ENCODE results near the gene DDX52. TPM values are rescaled to one million over a fixed set of nuclear protein-coding genes. Genes with fewer than 3 reads are reported as not detected.

The DDX52 gene
- total and polyA plus RNA-seq, 2 of the 13 experiments (the other 11 are each of a cell fraction or from before 2014, with no cell fraction given) = 8.9 to 36.1 TPM

GRCh38 chr17:37576281-37576680 lies 67.0 kb downstream of the DDX52 start (continued):
- TF ChIP-seq HNF1A (IDR thresholded peaks at IDR 0.05; ENCODE audit: low read depth) (no peak), HNF1A (CRISPR knock-in tag; IDR thresholded peaks at IDR 0.05; ENCODE audit: borderline replicate concordance) (no peak), NFRKB (IDR thresholded peaks at IDR 0.05) (no peak)

GRCh38 chr17:37574427-37574826 lies 68.8 kb downstream of the DDX52 start:
- intact Hi-C loops (cut with micrococcal nuclease; ENCODE audit: unreplicated experiment) = loop anchor here (5.0 kb wide), 1 partner anchor 202 kb away; no protein-coding TSS in a partner anchor
- in situ Hi-C loops (cut with HindIII; ENCODE audit: extremely low pct_ligation_motif_present, low pct_unique_long_range_greater_than_20kb) = no loop called here
- ChIA-PET POLR2A (no interaction called here), CTCF (ENCODE audit: low intra/inter-chr PET ratio, low total read pairs) (no interaction called here)
- Histone ChIP-seq H2AFZ (ENCODE audit: low read length) (no peak overlapping the region), H3K4me1 (ENCODE audit: insufficient read depth, low read length) (no peaks in the 10 kb centered on the region), H3K36me3 (replicated peaks in 1 of 2; ENCODE audit: control insufficient read depth in 1 of 2, insufficient read depth in 2 of 2, low read length in 2 of 2) (peaks cover 8 to 40% of the 10 kb centered on the region in 2 experiments), H4K20me1 (ENCODE audit: insufficient read depth, low read length) (no peaks in the 10 kb centered on the region), H3K79me2 (ENCODE audit: insufficient read depth, low read length) (no peaks in the 10 kb centered on the region), H3K9me3 (ENCODE audit: low read length) (no peaks in the 10 kb centered on the region), H3K4me3 (replicated peaks in 1 of 3; ENCODE audit: insufficient read depth in 1 of 3, low read depth in 2 of 3, low read length in 3 of 3) (no peak overlapping the region), H3K27me3 (ENCODE audit: control insufficient read depth in 1 of 2, insufficient read depth in 2 of 2, low read length in 2 of 2) (no peaks in the 10 kb centered on the region), H3K9ac (ENCODE audit: insufficient read depth, low read depth, low read length) (no peak overlapping the region), H3K27ac (ENCODE audit: extremely low read length, insufficient read depth, low read length) (no peak overlapping the region), H3K4me2 (ENCODE audit: low read depth, low read length) (no peak overlapping the region)
- DNase-seq (ENCODE audit: low spot score) (no peak), FAIRE-seq (no peak), ATAC-seq (no peak)
- BruUV-seq (replicated peaks) = no TSS peak
- WGBS (ENCODE audit: low lambda C conversion rate) = 97% methylated on average over 2 of the region's 2 CpGs
- TF ChIP-seq ZNF253 (CRISPR knock-in tag; IDR thresholded peaks at IDR 0.05; ENCODE audit: borderline replicate concordance) (no peak), MTA3 (CRISPR knock-in tag; IDR thresholded peaks at IDR 0.05) (no peak), TCF7L2 (IDR thresholded peaks at IDR 0.05; ENCODE audit: low read depth, low read length) (no peak), ZC3H13 (CRISPR knock-in tag; IDR thresholded peaks at IDR 0.05) (no peak), GTF2F1 (IDR thresholded peaks at IDR 0.05; ENCODE audit: low read length) (no peak), ZSCAN9 (CRISPR knock-in tag; IDR thresholded peaks at IDR 0.05; ENCODE audit: borderline replicate concordance) (no peak), ZNF674 (CRISPR knock-in tag; IDR thresholded peaks at IDR 0.05; ENCODE audit: low read depth) (no peak), ZNF646 (CRISPR knock-in tag; IDR thresholded peaks at IDR 0.05) (no peak), MZF1 (CRISPR knock-in tag; IDR thresholded peaks at IDR 0.05; ENCODE audit: borderline replicate concordance) (no peak), CBX2 (IDR thresholded peaks at IDR 0.05; ENCODE audit: low read depth, low read length) (no peak), CBX2 (CRISPR knock-in tag; IDR thresholded peaks at IDR 0.05; ENCODE audit: low read depth) (no peak), NPAS2 (CRISPR knock-in tag; IDR thresholded peaks at IDR 0.05; ENCODE audit: borderline replicate concordance) (no peak)

All from HepG2 (cell line).